Right atrium auricular region (tissue), 2 donors: ENCODE results near the gene SNX24. TPM values are rescaled to one million over a fixed set of nuclear protein-coding genes. Genes with fewer than 3 reads are reported as not detected.
"Not testable (repeated sequence)": the region's sequence is repeated elsewhere in the genome, so short reads cannot be mapped to it uniquely, and the experiment has no call there.

Experiments
- DNase-seq: peaks from one replicate; pipeline ENCODE4 v3.0.0-alpha.2; 2019; ENCODE audit warnings: low spot score
- H3K27ac ChIP-seq, 2 donors: fragments of 200-600 bp; sonication (generic); 1 replicate in 1 of 2; 2 replicates in 1 of 2; pipeline ENCODE4 v1.5.1; 2016 to 2019
- H3K27me3 ChIP-seq, 2 donors: fragments of 200-600 bp; sonication (generic); one replicate each; pipeline versions ENCODE4 v1.5.1 to v1.6.0; 2017 to 2019
- H3K36me3 ChIP-seq: fragments of 200-600 bp; sonication (generic); one replicate; pipeline ENCODE4 v1.5.1; 2016
- H3K4me1 ChIP-seq, 2 donors: fragments of 200-600 bp; sonication (generic); one replicate each; pipeline versions ENCODE4 v1.5.1 to v1.6.0; 2017 to 2019
- H3K4me3 ChIP-seq, 2 donors: fragments of 200-600 bp; sonication (generic); 1 replicate in 1 of 2; 2 replicates in 1 of 2; pipeline ENCODE4 v1.5.1; 2017 to 2019; ENCODE audit warnings: mild to moderate bottlenecking in 1 of 2, moderate library complexity in 1 of 2
- H3K9me3 ChIP-seq, 2 donors: fragments of 200-600 bp; sonication (generic); one replicate each; pipeline ENCODE4 v1.5.1; 2019
- total RNA-seq, 2 donors: library from RNA; depleted of rRNA; stranded (reverse); fragments of >200 nt; gene quantifications; one replicate each; pipeline ENCODE4 v1.1.0, GENCODE V29; 2016
- TF ChIP-seq, protein P1 (sequence below), 2 donors: fragments of 200-600 bp; sonication (generic); IDR thresholded peaks; one replicate each; pipeline ENCODE4 v1.5.1; 2019; ENCODE audit warnings: antibody characterized with exemption in 2 of 2

SNX24 gene
- total RNA-seq, 2 donors from 2014 or later = 10.8 to 13.2 TPM

DNA sequence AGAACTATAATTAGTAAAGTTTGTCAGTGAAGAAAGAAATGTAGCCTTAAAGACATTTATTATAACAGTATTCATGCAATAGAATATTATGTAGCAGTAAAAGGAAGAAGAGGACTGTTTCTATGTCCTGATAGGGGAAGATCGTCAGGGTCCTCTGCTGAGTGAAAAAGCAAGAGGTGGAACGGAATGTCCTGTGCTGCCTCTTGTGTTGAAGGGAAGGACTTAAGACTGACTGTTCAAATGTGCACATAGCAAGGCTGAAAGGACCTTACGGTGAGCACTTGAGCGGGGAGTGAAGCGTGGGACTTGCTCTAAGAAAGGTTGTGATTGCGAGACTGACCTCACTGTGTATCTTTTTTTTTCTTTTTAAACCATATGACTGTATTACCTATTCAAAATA is 63.2 kb downstream of the SNX24 start:
- Histone ChIP-seq H3K27me3 (no peaks in the 10 kb centered on the region), H3K9me3 (no peaks in the 10 kb centered on the region), H3K4me3 (no peak overlapping the region), H3K36me3 (no peaks in the 10 kb centered on the region), H3K27ac (no peak overlapping the region), H3K4me1 (peaks cover 0 to 14% of the 10 kb centered on the region in 2 donors)
- DNase-seq = no peak
- TF ChIP-seq, protein P1, sequence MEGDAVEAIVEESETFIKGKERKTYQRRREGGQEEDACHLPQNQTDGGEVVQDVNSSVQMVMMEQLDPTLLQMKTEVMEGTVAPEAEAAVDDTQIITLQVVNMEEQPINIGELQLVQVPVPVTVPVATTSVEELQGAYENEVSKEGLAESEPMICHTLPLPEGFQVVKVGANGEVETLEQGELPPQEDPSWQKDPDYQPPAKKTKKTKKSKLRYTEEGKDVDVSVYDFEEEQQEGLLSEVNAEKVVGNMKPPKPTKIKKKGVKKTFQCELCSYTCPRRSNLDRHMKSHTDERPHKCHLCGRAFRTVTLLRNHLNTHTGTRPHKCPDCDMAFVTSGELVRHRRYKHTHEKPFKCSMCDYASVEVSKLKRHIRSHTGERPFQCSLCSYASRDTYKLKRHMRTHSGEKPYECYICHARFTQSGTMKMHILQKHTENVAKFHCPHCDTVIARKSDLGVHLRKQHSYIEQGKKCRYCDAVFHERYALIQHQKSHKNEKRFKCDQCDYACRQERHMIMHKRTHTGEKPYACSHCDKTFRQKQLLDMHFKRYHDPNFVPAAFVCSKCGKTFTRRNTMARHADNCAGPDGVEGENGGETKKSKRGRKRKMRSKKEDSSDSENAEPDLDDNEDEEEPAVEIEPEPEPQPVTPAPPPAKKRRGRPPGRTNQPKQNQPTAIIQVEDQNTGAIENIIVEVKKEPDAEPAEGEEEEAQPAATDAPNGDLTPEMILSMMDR (IDR thresholded peaks at IDR 0.05) = no peak

DNA sequence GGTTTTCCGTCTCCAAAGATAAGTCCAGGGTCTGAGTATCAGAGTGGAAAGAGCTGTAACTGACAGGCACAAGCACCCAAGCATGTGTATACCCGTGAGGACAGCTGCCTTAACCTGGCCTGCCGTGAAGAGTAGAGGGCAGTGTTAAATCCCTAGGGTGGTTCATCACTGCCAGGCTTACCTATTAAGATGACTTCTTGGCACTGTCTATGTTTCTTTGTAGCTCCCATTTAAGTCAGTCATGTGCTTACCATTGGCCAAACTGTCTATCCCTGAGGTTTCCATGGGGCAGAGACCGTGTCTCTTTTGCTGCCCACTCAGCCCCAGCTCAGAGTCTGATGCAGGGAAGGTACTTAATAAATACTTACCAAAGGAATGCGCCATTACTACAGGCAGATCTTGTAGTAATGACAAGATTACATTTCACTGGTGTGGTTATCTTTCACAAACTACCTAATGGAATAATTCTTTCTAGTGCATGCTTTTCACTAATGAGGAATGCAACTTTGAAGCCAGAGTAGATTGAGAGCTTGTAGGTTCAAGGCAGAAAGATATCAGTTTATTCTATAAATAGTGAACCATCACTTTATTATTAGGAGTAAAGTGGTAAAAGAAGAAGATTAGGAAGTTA is 64.2 kb downstream of the SNX24 start:
- Histone ChIP-seq H3K4me3 (no peak overlapping the region), H3K36me3 (no peaks in the 10 kb centered on the region), H3K9me3 (no peaks in the 10 kb centered on the region), H3K4me1 (peaks cover 0 to 14% of the 10 kb centered on the region in 2 donors), H3K27me3 (no peaks in the 10 kb centered on the region), H3K27ac (no peak overlapping the region)
- no peak for DNase-seq
- TF ChIP-seq, protein P1 (IDR thresholded peaks at IDR 0.05) = no peak

DNA sequence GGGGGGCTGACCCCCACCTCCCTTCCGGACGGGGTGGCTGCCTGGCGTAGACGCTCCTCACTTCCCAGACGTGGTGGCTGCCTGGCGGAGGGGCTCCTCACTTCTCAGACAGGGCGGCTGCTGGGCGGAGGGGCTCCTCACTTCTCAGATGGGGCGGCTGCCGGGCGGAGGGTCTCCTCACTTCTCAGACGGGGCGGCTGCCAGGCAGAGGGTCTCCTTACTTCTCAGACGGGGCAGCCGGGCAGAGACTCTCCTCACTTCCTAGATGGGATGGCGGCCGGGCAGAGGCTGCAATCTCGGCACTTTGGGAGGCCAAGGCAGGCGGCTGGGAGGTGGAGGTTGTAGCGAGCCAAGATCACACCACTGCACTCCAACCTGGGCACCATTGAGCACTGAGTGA is 68.0 kb downstream of the SNX24 start:
- not testable (repeated sequence) for H3K4me1 ChIP-seq, H3K36me3 ChIP-seq, H3K9me3 ChIP-seq, DNase-seq, H3K4me3 ChIP-seq, H3K27me3 ChIP-seq, H3K27ac ChIP-seq

DNA sequence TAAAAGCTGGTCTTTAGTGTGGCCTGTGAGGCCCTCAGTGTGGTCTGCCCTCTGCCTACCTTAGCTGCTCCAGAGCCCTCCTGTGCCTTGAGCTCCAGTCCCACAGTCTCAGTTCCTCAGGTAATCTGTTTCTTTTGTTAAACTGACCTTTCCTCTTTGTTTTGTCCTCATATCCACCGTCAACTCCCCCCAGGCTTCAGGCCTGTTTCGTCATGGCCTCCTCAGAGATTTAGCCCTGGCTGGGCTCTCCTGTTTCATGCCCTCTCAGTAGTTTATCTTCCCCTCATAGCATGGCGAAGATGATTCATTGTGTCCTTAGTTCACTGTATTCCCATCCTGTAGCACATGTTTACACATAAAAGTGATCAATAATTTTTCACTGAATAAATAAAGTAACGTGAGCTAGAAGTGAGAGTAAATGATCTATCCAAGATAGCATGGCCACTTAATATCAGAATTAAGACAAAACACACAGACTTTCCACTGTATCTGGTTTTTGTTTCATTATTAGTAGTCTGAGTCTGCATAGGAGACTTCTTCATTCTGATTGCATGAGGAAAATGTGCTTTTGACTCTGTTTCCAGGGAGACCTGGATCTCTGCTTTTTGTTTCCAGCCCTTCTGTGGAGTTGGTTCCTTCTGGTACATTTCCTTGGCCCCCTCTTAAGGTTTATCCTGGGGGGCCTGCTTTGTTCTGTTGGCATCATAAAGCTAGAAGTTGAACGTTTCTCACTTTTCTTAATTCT is 70.5 kb downstream of the SNX24 start:
- Histone ChIP-seq H3K4me3 (no peak overlapping the region), H3K27ac (no peak overlapping the region), H3K27me3 (no peaks in the 10 kb centered on the region), H3K36me3 (no peaks in the 10 kb centered on the region), H3K4me1 (no peaks in the 10 kb centered on the region), H3K9me3 (no peaks in the 10 kb centered on the region)
- TF ChIP-seq, protein P1 (IDR thresholded peaks at IDR 0.05) = no peak
- DNase-seq = no peak

DNA sequence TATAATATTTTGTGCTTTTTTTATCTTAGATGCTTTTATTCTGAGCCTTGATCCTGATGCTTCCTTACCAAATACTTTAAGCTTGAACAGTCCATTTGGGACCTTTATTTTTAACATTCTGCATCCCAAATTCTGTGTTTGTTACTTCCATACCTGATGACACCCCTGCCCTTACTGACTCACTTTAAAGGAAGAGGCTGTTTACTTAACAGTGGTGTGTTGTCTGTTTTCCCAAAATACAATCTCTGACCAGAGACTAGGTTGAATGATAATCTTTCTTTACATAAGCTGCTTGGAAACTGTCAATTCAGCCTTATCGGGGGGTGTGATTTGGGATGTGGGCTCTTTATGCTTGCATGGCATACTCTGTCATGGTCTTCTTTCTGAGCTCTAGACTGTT is 71.1 kb downstream of the SNX24 start:
- TF ChIP-seq, protein P1 (IDR thresholded peaks at IDR 0.05) = no peak
- H3K4me3 ChIP-seq = no peak overlapping the region
- H3K27ac ChIP-seq = no peak overlapping the region
- no peaks in the 10 kb centered on the region for H3K9me3 ChIP-seq
- H3K27me3 ChIP-seq = no peaks in the 10 kb centered on the region
- DNase-seq = no peak
- H3K36me3 ChIP-seq = no peaks in the 10 kb centered on the region
- H3K4me1 ChIP-seq = no peaks in the 10 kb centered on the region

DNA sequence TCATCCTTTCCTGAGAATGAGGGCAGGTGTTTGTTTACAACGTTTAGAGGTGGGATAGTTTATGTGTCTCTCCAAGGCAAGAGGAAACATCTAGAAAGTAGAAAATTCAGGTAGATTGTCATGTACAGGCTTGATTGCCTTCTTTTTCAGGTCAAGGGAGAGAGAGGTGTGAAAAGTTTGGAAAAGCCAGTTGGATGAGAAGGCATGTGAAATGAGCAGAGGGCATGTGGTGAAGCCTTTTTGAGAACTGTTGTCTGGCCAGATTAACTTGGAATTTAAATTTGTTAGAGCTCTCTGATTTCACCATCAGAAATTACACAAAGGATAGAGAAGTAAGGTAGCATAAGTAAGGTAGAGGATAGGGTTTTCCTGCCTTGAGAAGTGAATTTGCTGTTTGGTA is 74.6 kb downstream of the SNX24 start:
- no peaks in the 10 kb centered on the region for H3K4me1 ChIP-seq
- TF ChIP-seq, protein P1 (IDR thresholded peaks at IDR 0.05) = no peak
- H3K4me3 ChIP-seq = no peak overlapping the region
- no peaks in the 10 kb centered on the region for H3K27me3 ChIP-seq
- no peak overlapping the region for H3K27ac ChIP-seq
- no peak for DNase-seq
- H3K36me3 ChIP-seq = no peaks in the 10 kb centered on the region
- no peaks in the 10 kb centered on the region for H3K9me3 ChIP-seq
